Activated CD4-positive, alpha-beta T cell treated with anti-CD3 and anti-CD28 coated beads, Interleukin-2, amount 50 U/mL, for 24 hours (primary cell): ENCODE measurements around the gene MMP17.
"Not testable (repeated sequence)": the region's sequence is repeated elsewhere in the genome, so short reads cannot be mapped to it uniquely, and the experiment has no call there.

ENCODE experiments used
- DNase-seq, 2 donors: peaks; one replicate each; pipeline ENCODE4 v3.0.0-alpha.2; 2020; ENCODE audit warnings: low read depth in 1 of 2, low spot score in 1 of 2

Gene MMP17

GRCh38 chr12:131862994-131863710 lies 35.0 kb downstream of the MMP17 start:
- DNase-seq, result no peak

GRCh38 chr12:131863711-131864396 lies 35.7 kb downstream of the MMP17 start:
- DNase-seq, result no peak

GRCh38 chr12:131864469-131864868 lies 36.3 kb downstream of the MMP17 start:
- DNase-seq, result no peak

DNA sequence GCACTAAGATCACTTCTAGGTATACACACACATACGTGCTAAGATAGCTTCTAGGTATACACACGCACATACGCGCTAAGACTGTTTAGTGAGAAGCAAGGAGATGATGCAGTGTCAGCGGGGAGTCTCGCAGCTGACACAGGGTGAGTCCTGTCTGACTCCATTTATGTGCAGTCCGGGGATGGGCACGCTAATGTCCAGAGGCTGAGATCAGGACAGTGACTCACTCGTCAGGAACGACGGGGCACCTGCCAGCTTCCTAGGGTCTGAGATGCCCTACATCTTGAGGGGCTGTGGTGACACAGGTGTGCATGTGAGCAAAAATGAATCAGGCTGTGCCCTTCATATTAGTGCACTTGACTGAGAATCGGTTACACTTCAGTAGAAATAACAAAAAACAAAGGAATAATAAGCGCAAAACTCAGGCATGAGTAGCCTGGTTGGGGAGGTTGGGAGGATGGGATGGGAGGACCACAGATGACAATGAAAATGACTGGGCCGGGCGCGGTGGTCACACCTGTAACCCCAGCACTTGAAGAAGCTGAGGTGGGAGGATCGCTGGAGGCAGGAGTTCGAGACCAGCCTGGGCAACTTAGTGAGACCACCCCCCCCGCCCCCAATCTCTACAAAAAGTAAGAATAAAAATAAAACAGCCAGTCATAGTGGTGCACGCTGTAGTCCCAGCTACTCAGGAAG lies 37.1 kb downstream of the MMP17 start:
- no peak for DNase-seq

DNA sequence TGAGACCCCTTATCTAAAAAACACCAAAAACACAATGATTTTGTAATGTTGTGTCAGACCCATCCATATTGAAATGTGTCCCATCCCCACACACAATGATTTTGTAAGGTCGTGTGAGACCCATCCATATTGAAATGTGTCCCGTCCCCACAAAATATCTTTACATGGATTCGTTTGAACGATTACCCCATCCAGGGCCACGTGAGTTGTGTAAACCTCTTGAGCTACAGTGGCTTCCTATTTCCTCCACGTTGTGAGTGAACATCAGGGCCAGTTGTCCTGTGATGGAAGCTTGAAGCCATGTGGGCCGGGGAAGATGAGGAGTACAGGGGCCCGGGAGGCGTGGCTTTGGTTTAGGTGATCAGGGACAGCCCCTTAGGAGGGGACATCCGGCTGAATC lies 39.3 kb downstream of the MMP17 start:
- DNase-seq, result no peak

DNA sequence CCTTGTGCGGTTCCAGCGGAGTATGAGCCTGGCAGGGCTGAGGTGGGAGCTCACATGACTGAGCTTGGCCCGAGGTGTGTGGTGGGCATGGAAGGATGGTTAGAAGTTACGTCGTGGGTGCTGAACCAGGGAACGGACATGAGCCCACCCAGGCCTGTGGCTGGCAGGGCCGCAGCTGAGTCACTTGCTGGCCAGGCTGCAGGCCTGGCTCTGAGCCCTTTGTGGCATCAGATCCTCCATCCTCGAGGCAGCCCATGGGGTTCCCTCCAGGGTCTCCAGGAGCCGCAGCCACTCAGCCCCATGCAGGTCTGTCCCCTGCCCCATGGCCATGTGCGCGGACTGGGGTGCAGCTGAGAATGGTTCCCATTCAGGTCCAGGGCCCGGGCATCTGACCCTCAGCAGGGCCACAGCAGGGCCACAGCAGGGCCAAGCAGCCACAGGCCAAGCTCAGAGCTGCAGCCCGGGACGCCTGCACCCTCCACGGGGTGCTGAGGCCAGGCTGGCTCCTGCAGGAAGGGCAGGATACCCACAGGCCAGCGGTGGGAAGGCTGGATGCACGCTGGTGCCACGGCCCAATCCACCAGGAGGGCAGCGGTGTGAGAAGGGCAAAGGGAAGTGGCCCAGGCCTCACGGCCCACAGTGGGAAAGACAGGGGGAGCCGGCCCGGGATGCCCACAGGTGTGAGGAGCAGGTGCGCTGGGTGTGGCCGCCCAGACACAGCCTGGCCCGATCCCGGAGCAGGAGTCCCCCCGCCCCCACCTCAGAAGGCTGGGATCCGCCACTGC lies 39.9 kb downstream of the MMP17 start:
- no peak for DNase-seq

GRCh38 chr12:131869871-131870418 lies 41.8 kb downstream of the MMP17 start:
- DNase-seq, result no peak

DNA sequence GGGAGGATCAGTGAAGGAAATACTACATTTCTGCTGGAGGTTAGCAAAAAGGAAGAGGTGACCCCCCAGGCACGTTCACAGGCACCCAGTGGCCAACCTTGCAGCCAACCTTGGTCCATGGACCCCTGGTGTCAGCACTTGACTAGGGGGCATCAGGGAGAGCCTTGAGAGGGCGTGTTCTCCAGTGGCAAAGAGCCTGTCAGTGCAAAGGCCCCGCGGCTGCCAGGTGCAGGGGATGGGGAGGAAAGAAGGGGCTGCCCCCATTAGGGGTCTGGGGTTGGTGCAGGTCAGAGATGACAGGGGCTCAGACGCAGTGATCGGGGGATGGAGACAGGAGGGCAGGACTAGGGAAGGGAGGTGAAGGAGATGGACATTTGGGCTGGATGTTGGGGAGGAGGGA lies 43.5 kb downstream of the MMP17 start:
- DNase-seq, result no peak

- no peak for DNase-seq
Measured at GRCh38 chr12:131872154-131873051, 44.2 kb downstream of the MMP17 start.

DNA sequence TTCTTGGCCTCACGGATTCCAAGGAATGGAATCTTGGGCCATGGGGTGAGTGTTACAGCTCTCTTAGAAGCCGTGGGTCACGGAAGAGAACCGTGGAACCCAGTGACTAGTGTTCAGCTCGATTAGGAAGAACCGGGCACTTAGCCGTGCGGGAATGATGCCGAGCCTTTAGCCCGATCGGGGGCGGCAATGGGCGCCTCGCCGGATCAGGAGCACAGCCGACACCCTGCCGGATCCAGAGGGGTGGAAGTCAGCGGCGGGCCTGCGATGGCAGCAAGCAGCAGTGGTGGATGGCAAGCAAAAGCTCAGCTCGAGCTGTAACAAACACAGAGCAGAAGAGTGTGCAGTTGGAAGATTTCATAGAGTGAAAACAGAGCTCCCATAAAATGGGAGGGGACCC lies 45.1 kb downstream of the MMP17 start:
- DNase-seq, result no peak

DNA sequence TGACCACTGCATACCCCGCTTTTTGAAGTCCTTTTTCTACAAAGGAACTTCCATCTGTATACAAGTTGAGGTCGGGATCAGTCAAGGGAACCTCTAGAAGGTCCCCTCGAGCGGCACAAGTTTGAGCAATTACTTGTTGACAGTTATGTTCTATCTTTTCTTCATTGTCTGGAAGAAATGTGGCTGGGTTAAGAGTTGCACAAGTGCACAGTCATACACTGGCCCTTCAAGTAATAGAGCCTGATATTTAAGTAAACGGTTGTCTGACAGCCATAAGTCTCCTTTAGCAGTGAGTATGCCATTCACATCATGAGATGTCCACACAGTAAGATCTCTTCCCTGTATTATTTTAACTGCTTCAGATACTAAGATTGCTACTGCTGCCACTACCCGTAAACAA lies 46.8 kb downstream of the MMP17 start:
- not testable (repeated sequence) for DNase-seq

GRCh38 chr12:131877216-131877615 lies 49.0 kb downstream of the MMP17 start:
- not testable (repeated sequence) for DNase-seq

- DNase-seq, result not testable (repeated sequence)
Measured at GRCh38 chr12:131878436-131878835, 50.2 kb downstream of the MMP17 start.

GRCh38 chr12:131882804-131883520 lies 54.8 kb downstream of the MMP17 start:
- DNase-seq, result no peak

DNA sequence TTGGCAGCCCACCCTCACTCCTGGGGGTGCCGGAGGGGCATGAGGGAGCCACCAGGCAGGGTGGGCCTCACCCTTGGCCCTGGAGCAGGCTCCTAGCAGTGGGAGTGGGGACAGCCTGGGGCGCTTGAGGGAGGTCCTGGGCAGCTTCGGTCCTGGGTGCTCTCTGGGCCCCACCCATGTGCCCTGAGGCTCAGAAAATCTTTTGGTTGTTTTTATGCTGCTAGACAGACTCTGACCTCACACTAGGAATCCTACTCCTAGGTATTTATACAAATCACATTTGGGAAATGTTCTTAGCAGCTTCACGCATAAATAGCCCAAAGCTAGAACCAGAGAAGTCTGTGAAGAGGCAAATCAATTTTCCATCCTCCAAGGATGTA lies 55.3 kb downstream of the MMP17 start:
- no peak for DNase-seq

- DNase-seq, result not testable (repeated sequence)
Measured at GRCh38 chr12:131885076-131885475, 56.9 kb downstream of the MMP17 start.

DNA sequence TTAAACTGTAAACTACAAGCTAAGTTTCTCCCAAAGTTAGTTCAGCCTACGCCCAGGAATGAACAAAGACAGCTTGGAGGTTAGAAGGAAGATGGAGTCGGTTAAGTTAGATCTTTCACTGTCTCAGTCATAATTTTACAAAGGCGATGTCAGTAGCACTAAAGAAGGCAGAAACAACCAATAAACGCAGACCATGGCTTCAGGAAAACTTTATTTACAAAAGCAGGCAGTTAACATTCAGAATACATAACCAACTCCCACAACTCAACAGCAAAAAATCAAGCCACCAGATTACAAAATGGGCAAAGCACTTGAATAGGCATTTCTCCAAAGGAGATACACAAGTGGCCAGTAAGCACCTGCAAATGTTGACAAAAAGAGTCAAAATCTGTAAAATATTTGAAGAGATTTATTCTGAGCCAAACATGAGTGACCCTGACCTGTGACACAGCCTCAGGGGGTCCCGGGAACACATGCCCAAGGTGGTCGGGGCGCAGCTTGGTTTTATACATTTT lies 57.4 kb downstream of the MMP17 start:
- DNase-seq, result no peak

DNA sequence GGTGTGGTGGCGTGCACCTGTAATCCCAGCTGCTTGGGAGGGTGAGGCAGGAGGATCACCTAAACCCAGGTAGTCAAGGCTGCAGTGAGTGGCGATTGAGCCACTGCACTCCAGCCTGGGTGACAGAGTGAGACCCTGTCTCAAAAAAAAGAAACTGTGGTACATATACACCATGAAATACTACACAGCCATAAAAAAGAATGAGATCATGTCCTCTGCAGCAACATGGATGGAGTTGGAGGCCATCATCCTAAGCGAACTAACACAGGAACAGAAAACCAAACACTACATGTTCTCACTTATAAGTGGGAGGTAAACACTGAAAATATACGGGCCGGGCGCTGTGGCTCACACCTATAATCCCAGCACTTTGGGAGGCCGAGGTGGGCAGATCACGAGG lies 63.5 kb downstream of the MMP17 start:
- not testable (repeated sequence) for DNase-seq
